Measurements from ENCODE around the gene CHST4. TPM values are rescaled to one million over a fixed set of nuclear protein-coding genes. Genes with fewer than 3 reads are reported as not detected.

CHST4 gene
- not detected for total RNA-seq

GRCh38 chr16:71526111-71526631, at the start of gene CHST4:
TSS of gene CHST4 (plus strand) at chr16:71526426. CDS start at chr16:71536678, 10,252 bp downstream.
- DNase-seq (no peak), ATAC-seq (no peak)
- H3K4me3 ChIP-seq = no peak within 1 kb of the TSS
- intact Hi-C loops (cut with DNase I; ENCODE audit: low total_unique reads) = no loop called here
- H3K9me3 ChIP-seq = no peaks in the 10 kb centered on the region
- H3K36me3 ChIP-seq = no peaks in the 10 kb centered on the region
- H3K27me3 ChIP-seq = peaks cover 0 to 17% (median 12%) of the 10 kb centered on the region in 3 donors
- TF ChIP-seq POLR2A (IDR thresholded peaks at IDR 0.05) (no peak), CTCF (IDR thresholded peaks at IDR 0.05 in 4 of 5, conservative IDR thresholded peaks at IDR 0.05 in 1 of 5) (no peak)
- in situ Hi-C loops (cut with MboI; ENCODE audit: low sequenced_read_pairs in 4 of 4) = no loop called here
- H3K27ac ChIP-seq = no peak within 1 kb of the TSS
- H3K4me1 ChIP-seq = no peaks in the 10 kb centered on the region

GRCh38 chr16:71476457-71477124, 49.6 kb upstream of the CHST4 start:
- ATAC-seq (no peak), DNase-seq (no peak)
- Histone ChIP-seq H3K9me3 (no peaks in the 10 kb centered on the region), H3K4me1 (no peaks in the 10 kb centered on the region), H3K27me3 (no peaks in the 10 kb centered on the region), H3K36me3 (peaks cover 0 to 47% of the 10 kb centered on the region in 2 donors), H3K4me3 (no peak overlapping the region), H3K27ac (no peak overlapping the region)
- intact Hi-C loops (cut with DNase I; ENCODE audit: low total_unique reads) (no loop called here), in situ Hi-C loops (cut with MboI; ENCODE audit: low sequenced_read_pairs in 4 of 4) (no loop called here)
- TF ChIP-seq CTCF (IDR thresholded peaks at IDR 0.05 in 4 of 5, conservative IDR thresholded peaks at IDR 0.05 in 1 of 5) (no peak), POLR2A (IDR thresholded peaks at IDR 0.05) (no peak)

GRCh38 chr16:71479420-71479819, 46.8 kb upstream of the CHST4 start:
- TF ChIP-seq CTCF (IDR thresholded peaks at IDR 0.05 in 4 of 5, conservative IDR thresholded peaks at IDR 0.05 in 1 of 5) (no peak), POLR2A (IDR thresholded peaks at IDR 0.05) (no peak)
- Histone ChIP-seq H3K4me3 (no peak overlapping the region), H3K27ac (no peak overlapping the region), H3K27me3 (no peaks in the 10 kb centered on the region), H3K9me3 (no peaks in the 10 kb centered on the region), H3K4me1 (peaks cover 9 to 11% of the 10 kb centered on the region in 2 donors), H3K36me3 (peaks cover 0 to 49% of the 10 kb centered on the region in 2 donors)
- intact Hi-C loops (cut with DNase I; ENCODE audit: low total_unique reads) (no loop called here), in situ Hi-C loops (cut with MboI; ENCODE audit: low sequenced_read_pairs in 4 of 4) (no loop called here)
- ATAC-seq = no peak
- no peak for DNase-seq

- H3K27me3 ChIP-seq = no peaks in the 10 kb centered on the region
- H3K27ac ChIP-seq = no peak overlapping the region
- ATAC-seq (no peak), DNase-seq (no peak)
- TF ChIP-seq POLR2A (IDR thresholded peaks at IDR 0.05) (no peak), CTCF (IDR thresholded peaks at IDR 0.05 in 4 of 5, conservative IDR thresholded peaks at IDR 0.05 in 1 of 5) (no peak)
- no peak overlapping the region for H3K4me3 ChIP-seq
- peaks cover 0 to 35% of the 10 kb centered on the region in 2 donors for H3K36me3 ChIP-seq
- intact Hi-C loops (cut with DNase I; ENCODE audit: low total_unique reads) = loop anchor here (10.0 kb wide), 1 partner anchor 196 kb away; the partner anchor contains the start of gene CMTR2
- in situ Hi-C loops (cut with MboI; ENCODE audit: low sequenced_read_pairs in 4 of 4) = no loop called here
- H3K9me3 ChIP-seq = no peaks in the 10 kb centered on the region
- H3K4me1 ChIP-seq = peaks cover 11 to 13% of the 10 kb centered on the region in 2 donors
These were observed 45.3 kb upstream of the CHST4 start for GRCh38 chr16:71480956-71481355.

All from gastrocnemius medialis (tissue), 4 donors.